KG1 (cell line): Measurements from ENCODE around the gene EIF4E1B.

Experiments used
- DNase-seq: peaks from one replicate; lab custom pipeline; 2025; lab: John Stamatoyannopoulos, UW

The EIF4E1B gene

DNA sequence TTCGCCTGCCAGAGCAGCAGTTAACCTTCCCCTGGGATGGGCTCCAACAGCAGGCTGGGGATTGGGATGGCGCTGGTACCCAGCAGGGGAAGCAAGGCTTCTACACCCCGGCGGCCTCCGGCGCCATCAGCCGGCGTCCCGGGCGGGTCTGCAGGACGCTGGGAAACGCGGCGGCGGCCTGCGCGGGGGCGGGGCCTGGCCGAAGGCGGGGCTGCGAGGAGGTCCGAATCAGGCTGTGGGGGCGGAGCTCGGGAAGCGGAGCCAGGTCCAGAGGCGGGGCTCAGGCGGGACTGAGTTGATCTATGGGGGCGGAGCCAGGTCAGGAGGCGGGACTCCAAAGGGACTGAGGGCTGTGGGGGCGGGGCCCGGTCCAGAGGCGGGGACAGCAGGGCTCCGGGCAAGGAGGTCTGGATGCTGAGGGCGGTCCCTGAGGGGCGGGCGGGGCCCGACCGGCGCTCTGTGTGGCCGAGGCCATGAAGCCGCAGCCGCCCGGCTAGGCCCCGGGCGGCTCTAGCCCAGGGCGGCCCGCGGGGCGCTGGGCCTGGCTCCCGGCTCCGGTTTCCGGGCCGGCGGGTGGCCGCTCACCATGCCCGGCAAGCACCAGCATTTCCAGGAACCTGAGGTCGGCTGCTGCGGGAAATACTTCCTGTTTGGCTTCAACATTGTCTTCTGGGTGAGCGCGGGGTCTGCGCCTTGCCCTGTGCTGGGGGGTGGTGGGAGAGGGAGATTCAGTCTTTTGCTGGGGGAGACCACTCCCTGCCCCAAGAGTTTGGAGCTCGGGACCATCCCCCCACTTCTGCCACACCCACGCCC, 16.8 kb downstream of the EIF4E1B start, which contains the start of gene TSPAN17:
TSS of gene TSPAN17 (plus strand) at position 455 of the 813 bp plus-strand sequence. CDS start at position 587, 132 bp downstream.
- DNase-seq, result peak; percentile 97

DNA sequence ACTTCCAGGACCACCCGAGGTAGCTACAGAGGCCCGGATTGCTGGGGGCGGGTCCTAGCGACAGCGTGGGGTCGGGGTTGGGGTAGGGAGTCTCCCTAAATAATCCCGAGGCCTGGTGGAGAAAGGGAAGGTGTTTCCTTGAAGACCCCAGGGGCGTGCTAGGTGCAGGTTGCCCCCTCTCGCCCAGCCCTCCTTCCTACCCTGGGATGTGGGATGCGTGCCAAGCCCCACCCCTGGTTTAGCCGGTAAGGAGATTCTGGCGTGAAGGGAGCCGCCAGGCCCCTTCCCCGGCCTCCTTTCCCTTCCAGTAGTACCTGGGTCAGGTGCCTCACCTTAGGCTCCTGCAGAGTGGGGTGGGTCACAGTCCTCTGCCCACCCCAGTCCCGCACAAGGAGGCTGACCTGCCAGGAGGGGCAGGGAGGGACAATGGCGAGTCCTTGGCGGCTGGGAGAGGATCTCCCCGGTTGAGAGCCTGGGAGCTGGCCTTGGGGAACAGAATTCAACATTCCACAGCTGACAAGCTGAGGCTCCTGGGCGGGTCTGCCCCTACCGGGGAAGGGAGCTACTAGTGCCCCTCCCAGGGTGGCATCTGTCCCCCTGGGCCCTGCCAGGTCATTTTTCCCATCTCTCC, 17.5 kb downstream of the EIF4E1B start:
- no peak for DNase-seq

DNA sequence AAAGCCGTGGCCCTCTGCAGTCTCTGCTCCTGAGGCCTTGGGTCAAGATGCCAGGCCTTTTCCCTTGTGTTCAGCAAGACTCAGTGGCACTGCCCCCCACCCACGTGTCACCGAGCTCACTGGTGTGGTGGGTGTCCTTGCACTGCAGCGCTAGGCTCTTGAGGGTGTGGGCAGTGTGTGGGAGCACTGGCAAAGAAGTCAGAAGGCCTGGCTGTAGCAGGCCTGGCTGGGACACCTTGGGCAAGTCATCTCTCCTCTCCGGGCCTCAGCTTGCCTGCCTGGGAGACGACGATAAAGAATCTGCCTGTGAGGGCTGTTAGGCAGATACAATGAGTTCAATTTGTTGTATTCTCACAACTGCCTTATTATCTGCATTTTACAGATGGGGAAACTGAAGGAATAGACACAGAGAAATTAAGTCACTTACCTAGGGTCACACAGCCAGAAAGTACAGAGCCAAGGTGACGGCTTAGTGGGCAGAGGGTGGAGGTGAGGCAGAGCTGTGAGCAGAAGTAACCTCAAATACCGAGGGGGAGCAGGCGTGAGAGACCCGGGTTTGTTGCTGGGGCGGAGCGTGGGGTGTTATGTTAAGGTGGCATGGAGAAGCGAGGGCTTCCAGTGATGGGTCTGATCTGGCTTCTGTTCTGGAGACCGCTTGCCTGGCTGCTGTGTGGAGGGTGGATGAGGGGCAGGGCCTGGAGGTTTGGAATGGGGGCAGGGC, 18.2 kb downstream of the EIF4E1B start:
- no peak for DNase-seq

DNA sequence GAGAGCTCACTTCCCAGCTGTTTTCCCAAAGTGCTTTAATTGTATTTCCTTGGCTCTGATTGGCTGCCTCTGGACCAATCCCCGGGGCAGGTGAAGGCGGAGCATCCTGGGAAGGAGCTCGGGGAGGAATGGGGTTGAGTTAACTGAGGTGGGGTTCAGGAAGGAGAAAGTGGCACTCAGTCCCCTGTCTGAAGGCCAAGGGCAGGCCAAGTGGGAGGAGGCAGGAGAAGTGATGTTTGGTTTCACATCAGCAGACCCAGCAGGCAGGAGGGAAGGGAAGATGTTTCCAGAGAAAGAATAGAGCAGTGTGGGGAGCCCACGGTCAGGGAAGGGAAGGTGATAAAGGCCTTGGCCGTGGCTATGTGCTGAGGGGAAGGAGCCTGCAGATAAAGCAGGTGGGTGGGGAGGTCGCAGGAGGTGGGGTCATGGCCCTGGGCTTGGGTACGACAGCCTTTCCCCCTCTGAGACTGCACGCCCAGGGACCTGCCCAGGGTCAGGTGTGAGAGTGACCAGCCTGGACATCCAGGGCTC, 19.9 kb downstream of the EIF4E1B start:
- no peak for DNase-seq

DNA sequence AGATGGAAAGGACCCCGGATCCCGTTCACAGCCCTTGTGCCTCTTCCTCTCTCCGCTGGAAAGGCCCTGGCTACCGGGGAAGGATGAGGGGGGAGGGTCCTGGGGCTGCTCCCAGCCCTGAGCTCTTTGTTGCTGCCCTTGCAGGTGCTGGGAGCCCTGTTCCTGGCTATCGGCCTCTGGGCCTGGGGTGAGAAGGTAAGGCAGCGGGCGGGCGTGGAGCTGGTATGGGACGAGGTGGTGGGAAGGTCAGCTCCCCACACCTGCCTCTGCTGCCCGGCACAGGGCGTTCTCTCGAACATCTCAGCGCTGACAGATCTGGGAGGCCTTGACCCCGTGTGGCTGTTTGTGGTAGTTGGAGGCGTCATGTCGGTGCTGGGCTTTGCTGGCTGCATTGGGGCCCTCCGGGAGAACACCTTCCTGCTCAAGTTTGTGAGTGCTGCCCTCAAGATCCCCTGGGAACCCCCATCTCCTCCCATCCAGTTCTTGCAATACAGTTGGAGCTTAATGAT, 21.1 kb downstream of the EIF4E1B start:
- no peak for DNase-seq

DNA sequence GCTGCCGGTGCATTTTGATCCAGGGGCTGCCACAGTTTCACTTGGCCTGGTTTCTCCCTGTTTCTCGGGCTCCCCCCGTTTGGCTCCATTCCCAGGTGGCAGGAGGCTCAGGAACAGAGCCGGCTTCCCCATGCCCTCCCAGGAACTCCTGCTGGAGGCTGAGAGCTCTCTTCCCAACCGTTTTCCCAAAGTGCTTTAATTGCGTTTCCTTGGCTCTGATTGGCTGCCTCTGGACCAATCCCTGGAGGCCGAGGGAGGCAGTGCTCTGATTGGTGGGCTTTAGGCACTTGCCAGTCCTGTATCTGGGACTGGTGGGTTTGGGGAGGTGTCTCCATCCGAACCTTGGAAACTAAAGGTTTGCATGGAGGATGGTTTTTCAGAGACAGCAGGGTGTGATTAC, 21.7 kb downstream of the EIF4E1B start:
- no peak for DNase-seq

DNA sequence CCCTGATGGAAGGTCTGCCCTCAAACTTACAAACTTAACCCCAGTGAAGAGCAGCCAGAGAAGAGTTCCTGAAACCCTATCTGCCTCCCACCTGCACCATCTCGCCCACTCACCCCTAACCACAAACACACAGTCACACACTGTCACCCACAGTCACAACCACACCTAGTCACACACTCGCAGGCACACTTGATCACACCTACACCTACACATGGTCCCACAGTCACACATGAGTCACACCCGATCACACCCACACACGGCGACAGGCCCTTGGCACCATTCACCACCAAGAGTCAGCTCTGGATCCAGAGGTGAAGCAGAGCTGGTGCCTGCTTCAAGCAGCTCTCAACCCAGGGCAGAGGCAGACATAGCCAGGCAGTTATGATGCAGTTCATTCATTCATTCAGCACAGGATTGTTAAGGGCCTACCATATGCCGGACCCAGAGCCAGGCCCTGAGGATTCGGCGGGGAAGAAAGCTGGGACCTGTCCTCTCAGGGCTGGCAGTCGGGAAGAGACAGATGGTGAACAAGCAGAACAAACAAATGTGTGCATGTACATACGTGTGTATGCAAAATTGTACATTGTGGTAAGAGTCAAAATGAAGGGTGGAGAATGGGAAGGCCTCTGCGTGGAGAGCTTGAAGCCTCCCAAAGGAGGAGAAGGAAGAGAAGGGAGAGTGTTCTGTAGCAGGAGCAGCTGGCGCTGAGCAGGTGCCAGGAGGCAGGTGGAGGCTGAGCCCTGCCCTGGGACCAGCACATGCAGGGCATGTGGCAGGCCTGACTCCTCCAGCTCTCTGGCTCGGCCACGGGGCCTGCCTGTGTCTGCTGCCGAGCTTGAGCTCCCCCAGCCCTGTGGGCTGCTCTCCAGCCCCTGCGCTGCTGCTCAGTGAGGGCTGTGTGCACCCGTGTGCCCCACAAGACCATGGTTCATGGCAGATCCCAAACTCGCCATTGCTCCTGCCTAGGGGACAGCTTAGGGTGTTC, 23.2 kb downstream of the EIF4E1B start:
- no peak for DNase-seq

DNA sequence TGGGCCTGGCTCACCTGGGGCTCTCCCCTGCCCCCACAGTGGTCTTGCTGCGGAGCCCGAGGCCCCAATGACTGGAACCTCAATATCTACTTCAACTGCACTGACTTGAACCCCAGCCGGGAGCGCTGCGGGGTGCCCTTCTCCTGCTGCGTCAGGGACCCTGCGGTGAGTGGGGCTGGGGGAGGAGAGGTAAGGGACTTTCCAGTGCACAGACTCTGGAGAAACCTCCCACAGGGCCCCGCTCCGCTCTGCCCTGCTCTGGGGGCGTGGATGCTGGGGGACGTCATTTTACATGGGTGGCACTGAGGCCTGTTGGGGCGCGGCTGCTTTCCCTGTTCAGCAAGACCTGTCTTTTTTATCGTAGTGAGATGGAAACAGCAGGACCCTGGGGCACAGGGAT, 24.4 kb downstream of the EIF4E1B start:
- no peak for DNase-seq

DNA sequence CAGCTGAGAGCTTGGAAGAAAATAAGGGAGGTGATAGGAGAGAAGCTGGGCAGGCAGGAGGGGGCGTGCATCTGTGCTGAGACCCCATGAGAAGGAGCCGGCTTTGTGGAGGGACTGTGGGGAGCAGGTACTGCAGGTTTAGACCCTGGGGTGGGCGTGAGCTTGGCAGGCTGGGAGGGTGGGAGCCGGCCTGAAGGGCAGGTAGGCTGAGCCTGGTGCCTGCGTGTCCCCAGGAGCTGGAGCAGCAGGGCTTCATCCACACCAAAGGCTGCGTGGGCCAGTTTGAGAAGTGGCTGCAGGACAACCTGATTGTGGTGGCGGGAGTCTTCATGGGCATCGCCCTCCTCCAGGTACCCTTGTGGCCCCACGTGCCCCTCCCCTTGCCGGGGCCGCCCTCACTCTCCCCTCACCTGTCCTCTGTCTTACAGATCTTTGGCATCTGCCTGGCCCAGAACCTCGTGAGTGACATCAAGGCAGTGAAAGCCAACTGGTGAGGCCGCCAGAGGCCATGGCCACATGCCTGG, 26.1 kb downstream of the EIF4E1B start:
- DNase-seq, result no peak

DNA sequence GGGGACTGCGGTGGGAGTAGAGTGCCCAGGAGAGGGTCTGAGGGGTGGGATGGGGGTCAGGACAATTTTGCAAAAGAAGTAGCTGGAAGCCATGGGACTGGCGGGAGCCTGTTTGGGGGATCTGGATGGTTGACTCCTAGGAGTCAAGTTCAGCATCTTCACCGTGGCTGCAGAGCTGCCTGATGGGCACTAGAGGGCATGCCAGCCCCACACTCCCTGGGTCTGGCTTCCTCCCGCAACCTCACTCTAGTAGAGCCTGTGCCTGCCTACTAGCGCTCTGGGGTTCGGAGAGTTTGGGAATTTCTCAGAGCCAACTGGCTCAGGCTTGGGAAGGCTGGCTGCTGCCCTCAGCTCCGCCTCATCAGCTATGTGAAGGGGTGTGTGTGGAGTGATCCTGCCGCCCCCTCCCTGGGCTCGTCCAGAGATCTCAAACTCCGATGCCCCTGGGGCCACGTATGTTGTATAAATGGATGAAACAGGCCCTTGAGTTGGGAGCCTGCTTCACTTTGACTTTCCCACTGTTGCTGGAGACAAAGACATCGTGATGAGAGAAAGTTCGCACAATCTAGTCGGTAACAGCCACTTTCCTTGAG, 27.6 kb downstream of the EIF4E1B start:
- DNase-seq, result peak; percentile 17

DNA sequence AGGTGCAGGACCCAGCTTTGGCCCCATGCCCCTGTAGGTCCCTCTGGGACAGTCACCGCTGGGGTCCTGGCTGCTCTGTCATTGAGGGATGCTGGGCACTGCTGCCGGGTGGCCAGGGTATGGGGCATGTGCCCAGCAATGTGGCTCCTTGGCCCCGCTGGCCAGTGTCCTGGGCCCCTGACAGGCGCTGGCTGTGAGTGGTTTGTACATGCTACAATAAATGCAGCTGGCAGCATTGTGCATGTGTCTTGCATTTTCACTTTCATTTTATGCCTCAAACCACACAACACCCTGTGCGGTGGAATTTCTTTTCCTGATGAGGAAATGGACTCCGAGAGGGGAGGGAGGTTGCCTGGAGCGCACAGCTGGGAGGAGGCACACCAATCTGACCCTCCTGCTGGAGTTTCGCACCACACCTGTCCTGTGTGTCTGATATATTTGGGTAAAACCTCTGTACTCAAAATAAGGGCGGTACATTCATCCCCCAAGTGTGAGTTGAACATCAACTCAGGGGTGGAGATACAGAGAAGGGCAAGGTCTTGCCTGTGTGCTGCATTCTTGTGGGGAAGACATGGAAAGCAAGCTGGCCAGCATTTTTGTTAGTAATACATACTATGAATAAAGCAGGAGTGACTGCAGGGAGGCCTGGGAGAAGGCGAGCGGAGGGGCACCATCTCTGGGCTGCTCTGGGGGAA, 28.5 kb downstream of the EIF4E1B start:
- DNase-seq, result no peak

DNA sequence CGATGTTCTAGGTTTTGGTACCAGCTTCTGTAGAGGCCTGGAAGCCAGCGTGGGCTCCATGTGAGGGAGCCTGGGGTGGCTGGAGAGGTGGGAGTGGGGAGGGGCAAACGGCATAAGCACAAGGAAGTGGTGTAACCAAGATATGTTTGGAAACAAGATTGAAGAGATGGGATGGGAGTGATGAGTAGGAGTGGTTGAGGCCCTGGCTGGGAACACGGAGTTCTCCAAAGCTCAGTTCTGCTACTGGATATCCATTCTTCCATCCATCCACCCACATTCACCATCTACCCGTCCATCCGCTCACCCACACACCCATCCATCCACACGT, 29.0 kb downstream of the EIF4E1B start:
- DNase-seq, result no peak

DNA sequence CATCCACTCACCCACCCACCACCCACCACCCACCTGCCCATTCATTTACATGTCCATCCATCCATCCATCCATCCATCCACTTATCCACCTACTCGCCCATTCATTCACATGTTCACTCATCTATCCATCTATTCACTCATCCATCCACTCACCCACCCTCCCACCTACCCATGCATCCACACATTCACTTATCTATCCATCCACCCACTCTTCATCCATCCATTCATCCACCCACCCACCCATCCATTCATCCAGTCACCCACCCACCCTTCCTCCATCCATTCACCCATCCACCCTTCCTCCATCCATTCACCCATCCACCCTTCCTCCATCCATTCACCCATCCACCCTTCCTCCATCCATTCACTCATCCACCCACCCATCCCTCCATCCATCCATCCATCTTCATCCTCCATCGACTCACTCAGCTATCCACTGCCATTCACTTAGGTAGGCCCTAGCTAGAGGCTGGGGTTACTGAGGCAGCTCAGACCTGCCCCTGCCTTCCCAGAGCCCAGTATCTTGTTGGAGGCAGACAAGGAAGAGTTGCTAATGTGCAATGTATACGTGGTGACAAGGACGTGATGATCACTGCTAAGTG, 29.5 kb downstream of the EIF4E1B start:
- DNase-seq, result no peak

DNA sequence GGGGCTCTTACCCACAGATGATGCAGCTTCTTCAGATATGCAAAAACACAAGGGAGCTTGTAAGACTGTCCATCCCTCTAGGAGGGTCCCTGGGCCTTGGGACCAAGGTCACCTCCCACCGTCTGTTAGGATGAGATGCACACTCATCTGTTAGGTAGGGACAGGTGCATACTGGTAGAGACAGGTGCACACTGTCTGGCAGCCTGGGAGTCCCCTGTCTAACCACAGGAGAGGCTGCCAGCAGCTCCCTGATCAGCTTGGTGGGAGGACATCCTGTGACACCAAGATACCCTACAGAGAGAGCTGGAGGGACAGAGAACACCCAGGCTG, 30.0 kb downstream of the EIF4E1B start:
- DNase-seq, result no peak

DNA sequence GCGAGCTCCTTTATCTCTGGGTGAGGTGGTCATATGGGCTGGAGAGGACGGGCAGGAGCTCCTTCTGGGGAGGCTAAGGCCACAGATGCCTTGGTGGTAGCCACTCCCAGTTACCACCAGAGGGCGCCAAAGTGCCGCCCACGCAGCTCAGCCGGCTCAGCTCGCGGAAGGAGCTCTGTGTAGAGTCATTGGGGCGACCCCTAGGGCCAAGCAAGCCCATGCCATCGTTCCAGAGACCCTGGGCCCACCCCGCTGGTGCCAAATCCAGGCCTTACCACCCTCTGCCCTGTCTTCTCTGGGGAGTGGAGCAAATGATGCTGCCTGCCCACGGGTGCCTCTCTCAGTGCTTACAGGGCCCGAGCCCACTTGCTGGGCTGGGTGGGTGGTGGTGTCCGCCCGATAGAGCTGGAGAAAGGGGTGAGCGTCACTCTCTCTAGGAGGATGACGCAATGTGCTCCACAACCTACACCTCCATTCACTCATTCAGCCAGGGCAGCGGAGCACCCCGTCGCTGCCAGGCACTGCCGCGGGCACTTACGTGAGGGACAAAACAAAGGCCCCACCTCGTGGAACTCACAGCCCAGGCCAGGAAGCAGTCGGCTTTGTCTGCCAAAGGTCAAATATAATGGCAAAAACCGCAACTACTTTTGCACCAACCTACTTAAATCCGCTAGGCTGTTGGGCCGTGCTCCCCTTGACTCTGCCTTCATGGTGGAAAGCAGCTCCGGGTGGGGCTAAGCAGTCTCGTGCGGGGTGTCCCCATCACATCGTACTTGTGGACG, 30.6 kb downstream of the EIF4E1B start:
- peak; percentile 28 for DNase-seq

DNA sequence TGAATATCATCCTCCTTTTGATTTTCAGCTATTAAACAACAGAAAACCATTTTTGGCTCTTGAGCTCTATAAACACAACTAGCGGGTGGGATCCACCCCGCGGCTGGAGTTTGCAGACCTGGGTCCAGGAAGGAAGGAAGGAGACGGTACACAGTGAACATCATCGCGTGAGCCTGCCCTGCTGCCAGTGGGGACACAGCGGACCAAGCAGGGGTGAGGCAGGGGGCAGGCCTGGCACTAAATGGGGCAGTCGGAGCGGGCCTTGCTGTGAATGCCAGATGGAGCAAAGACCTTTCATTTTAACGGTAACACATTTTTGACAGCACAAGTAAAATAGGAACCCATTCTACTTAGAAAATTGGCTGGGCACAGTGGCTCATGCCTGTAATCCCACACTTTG, 31.2 kb downstream of the EIF4E1B start:
- no peak for DNase-seq

DNA sequence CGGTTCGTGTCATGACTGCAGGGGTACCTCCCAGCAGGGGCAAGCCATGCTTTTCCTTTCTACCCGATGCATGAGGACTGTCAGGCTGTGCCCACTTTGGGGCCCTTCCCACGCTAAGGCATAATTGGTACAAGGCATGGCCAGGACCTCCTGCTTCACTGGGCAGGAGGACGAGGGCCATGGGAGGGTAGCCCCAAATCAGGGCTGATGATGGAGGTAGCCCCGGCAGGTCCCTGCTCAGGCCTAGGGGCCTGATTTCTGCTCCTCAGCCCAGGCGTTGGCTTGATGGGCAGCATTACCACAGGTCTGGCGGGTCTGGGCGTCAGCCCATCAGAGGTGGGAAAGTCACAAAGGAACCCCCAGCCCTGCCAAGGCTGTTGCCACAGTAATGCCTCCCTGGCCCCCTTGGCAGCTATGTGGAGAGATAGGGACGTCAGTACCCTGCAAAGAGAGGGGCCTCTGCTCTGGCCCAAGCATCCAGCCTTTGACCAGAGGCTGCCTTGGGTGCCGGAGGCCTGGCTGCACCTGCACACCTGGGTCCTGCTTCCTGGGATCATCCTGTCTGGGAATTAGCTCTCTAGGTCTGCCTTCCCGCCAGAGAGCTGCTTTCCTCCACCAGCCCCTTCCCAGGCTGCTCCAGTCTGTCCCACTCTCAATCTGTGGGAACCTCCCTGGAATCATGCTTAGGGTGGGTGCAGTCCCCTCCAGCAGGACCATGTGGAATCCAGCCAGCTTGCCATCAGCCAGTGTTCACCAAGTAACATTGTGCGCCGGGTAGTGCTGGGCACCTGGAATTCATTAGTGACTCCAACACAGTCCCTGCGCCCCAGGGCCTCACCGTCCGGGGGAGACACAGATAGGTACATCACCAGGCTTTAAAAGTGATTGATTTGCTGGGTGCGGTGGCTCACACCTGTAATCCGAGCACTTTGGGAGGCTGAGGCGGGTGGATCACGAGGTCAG, 32.2 kb downstream of the EIF4E1B start:
- DNase-seq, result no peak

DNA sequence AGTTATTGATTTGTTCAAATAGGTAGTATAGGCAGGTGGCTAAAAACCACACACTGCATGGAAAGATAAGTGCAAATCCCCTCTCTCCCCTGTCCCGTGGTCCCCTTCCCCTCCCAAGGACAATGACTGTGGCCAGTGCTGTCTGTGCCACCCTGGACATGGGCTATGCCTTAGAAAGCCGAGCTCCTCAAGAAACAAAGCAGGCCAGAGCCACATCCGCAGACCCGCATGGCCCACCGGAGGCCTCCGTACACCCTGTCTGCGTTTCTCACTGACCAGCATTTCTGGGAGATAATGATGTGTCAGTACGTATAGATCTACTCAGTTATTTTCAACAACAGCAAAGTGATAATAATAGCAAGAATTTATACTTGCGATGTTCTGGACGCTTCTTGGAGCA, 33.1 kb downstream of the EIF4E1B start:
- DNase-seq, result no peak
